Activated effector memory CD4-positive, alpha-beta T cell treated with anti-CD3 and anti-CD28 coated beads, Interleukin-2, amount 50 U/mL, for 16 hours (primary cell): ENCODE results near the gene STRIP1.
"Not testable (repeated sequence)": the region's sequence is repeated elsewhere in the genome, so short reads cannot be mapped to it uniquely, and the experiment has no call there.

Experiments used
- DNase-seq: peaks from one replicate; pipeline ENCODE4 v3.0.0-alpha.2; 2020

The STRIP1 gene

DNA sequence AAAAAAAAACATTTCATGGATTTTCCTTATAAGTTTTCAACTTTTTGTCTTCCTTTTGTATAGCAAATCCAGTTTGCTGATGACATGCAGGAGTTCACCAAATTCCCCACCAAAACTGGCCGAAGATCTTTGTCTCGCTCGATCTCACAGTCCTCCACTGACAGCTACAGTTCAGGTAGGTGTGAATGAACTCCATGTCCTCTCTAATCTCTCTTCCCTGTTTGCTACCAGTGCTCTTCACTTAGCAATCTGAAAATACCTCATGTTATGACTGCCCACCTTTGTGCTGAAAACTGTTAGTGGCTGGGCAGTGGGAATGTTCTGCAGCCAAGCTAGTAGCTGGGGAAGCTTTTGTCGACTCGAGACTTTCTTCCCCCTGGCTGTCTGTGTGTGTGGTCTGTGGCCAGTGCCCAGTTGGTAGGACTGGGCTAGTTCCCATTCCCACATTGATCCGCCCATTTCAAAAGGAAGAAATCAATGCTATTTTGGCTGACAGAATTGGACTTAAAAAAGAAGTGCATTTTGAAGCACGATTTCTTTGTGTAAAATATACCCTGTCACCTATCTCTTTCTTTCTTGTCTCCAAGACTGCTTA, 25.4 kb upstream of the STRIP1 start:
- DNase-seq = no peak

DNA sequence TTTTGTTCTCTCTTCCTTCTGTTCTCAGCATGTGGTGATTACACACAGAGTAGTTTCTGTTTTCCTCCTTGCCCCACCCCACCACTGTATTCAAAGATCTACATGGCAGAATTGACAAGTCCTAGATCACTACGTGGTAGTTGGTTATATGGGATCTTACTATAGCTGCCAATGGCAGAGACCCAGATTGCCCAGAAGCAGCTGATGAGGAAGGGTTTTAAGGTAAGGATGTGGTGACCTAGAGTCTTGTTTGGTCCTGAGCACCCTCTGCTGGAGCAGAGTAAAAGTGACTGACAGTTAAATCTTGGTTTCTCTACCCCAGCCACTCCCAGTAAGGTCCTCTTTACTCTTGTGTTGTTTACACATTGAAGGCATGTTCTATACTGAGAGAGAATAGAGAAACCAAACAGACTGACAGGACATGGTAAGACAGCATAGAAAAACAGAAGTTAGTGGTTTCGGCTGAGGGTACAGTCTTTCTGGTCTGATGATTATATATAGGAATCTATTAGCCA, 22.8 kb upstream of the STRIP1 start:
- DNase-seq = peak; percentile 64

DNA sequence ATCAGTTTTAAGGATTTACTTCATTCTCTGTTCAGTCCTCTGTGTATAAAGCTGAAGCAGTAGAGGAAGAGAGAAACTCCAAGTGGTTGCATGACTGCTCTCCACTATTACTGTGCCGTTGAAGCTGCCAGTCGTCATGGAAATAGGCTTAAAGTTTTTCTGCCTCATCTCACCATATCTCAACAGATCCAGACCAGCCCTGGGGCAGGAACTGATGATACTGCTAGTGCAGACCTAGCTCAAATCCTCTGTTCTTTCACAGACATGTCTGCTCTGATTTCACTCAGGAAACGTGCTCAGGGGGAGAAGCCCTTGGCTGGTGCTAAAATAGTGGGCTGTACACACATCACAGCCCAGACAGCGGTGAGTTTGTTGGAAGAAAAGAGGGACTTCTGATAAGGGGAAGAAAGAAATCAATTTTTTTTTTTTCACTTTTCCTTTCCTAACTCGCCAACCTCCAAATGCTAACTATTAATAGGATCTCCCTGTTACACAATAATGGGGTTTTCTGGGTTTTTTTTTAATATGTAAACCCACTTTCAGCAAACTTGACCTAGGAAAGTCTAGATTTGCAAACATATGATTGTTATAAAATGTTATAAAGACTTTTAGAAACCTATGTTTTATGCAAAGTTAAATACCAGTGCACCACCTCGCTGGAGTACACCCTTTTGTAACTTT, 22.2 kb upstream of the STRIP1 start:
- no peak for DNase-seq

DNA sequence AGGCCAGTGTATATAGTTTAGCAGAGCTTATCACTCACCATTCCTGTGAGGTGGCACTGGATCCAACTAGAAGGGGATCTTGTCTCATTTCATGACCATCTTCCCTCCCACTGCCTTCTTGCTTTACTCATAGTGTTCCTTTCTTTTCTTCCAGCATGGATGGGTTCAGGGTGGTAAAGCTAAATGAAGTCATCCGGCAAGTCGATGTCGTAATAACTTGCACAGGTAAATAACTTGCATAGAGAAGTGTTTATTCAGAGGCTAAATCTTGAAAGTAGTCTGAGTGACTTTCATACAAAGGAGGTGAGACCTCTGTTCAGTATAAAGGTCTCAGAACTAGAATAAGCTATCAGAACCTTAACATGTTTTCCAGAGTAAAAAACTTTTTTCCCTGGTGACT, 16.6 kb upstream of the STRIP1 start:
- no peak for DNase-seq

DNA sequence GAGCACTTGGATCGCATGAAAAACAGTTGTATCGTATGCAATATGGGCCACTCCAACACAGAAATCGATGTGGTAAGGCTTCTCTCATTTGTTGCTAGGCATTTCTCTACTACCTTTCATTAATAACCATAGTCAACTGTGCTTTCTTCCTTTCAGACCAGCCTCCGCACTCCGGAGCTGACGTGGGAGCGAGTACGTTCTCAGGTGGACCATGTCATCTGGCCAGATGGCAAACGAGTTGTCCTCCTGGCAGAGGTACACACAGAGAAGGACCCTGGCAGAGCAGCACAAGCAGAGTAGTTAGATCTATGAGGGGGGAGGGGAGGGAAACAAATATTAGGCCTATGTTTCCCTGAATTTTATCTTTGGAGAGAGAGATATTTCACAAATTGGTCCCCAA, 16.0 kb upstream of the STRIP1 start:
- DNase-seq = no peak

DNA sequence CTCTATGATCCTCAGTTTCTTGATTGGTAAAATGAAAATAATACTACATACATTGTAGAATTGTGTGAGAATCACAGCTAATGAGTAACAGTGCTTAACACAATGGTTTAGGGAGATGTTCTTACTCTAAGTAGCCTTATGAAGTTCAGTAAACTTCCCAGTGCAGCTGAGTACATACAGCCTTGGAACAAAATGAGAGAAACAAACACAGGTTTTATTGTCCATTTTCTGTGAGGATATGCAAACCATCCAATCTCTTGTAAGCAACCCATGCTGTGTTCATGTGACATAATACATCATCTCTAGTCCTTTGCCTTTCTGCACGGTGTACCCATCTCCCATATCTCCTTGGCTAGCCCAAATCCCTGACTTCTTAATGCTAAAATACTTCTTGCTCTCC, 14.7 kb upstream of the STRIP1 start:
- no peak for DNase-seq

DNA sequence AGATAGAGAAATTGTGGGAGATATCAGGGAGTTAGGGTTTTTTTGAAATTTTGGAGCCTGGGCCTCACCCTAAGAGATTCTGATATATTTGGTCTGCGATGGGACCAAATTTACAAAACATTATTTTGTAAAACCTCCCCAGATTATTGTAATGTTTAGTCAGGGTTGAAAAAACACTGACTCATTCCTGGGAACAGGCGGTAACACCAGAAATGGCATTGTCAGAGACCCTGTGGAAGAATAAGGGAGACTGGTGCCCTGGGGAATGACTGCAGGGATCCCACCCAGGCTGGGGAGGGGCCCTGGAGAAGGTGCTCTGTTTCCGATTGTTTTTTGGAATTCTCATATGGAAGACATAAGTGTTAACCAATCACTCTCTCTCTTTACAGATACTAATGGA, 13.1 kb upstream of the STRIP1 start:
- no peak for DNase-seq

DNA sequence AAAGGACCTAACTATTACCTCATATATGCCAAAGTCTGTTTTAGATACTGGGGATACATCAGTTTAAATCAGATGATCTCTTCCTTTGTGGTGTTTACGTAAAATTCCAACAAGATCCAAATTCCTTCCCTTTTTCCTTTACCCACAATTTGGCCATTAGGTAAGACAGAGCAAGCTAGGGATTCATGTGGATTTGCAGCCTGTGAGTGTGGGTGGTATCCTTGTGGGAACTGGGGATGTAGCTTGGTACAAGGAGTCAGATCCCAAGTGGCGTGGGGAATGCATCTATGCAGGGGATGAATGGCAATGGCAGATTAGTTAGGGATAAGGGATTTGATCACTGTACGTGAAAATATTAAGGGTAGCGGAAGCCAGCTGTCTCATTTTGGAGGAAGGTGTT, 9.8 kb upstream of the STRIP1 start:
- no peak for DNase-seq

DNA sequence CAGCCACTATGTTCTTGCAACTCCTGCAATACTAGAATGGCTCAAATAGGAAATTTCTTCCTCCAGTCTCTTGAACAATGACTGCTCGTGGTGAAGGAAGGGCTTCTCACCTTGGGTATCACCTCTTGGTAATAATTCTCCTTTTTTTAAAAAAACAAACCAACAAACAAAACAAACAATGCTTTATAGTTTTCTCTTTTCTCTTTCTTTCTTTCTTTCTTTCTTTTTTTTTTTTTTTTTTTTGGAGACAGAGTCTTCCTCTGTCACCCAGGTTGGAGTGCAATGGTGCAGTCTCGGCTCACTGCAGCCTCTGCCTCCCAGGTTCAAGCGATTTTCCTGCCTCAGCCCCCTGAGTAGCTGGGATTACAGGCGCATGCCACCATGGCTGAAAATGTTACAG, 3.7 kb upstream of the STRIP1 start:
- not testable (repeated sequence) for DNase-seq

DNA sequence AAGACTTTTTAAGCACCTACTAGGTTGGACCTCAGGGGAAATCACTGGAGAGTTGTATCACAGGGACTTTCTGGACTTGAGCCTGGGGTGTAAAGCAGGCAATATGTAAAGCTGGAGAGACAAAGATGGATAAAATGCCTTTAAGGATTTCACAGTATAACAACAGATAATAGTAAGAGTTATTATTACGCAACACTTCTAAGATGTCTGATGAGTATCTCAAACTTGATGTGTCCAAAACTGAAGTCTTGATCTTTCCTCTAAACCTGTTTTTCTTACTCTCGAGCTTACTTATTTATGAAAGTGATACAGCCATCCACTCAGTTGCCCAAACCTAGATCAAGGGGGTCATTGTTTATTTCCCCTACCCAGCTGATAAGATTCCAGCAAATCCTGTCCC, 2.1 kb upstream of the STRIP1 start:
- no peak for DNase-seq

- no peak for DNase-seq
Measured at GRCh38 chr1:110033421-110033820, 1.0 kb upstream of the STRIP1 start.

- DNase-seq = no peak
Measured at GRCh38 chr1:110034040-110034450, 379 bp upstream of the STRIP1 start.

DNA sequence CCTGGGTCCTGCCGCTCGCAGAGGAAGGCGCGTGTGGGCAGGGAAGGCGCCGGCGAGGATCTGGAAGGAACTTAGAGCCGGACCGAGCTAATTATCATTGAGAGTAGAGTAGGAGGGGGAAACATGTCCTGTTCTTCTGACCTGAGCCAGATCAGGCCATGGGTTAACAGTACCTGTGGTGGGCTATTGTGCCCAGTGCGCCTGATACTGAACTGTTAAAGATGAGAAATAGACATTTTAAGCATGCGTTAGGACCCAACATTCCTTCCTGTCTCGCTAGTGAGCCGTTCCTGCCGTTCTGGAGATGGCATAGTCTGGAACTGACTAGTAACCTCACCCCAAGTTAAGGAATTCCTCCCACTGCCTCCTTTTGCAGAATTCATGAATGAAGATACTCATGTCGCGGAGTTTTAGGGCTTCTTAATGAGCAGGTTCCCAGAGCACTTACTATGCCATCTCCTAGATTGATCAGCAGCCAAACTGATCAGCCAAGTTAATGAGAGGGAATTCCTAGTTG, 870 bp downstream of the STRIP1 start:
- no peak for DNase-seq

- no peak for DNase-seq
Measured at GRCh38 chr1:110038271-110038670, 3.8 kb downstream of the STRIP1 start.

- no peak for DNase-seq
Measured at GRCh38 chr1:110039641-110040040, 5.2 kb downstream of the STRIP1 start.

GRCh38 chr1:110040548-110040947, 6.1 kb downstream of the STRIP1 start:
- peak; percentile 73 for DNase-seq

DNA sequence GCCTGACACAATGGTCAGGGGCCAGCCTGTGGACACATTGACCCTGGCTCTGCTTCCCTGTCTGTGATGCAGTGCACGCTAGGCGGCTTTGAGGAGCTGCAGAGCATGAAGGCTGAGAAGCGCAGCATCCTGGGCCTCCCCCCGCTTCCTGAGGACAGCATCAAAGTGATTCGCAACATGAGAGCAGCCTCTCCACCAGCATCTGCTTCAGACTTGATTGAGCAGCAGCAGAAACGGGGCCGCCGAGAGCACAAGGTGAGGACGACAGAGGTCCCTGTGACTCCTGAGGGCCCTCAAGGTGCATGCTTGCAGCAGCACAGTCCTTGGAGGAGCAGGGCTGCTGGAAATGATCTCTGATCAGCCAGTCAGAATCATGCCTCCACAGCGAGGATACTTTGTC, 8.6 kb downstream of the STRIP1 start:
- DNase-seq = no peak

GRCh38 chr1:110047463-110047862, 13.0 kb downstream of the STRIP1 start:
- no peak for DNase-seq

DNA sequence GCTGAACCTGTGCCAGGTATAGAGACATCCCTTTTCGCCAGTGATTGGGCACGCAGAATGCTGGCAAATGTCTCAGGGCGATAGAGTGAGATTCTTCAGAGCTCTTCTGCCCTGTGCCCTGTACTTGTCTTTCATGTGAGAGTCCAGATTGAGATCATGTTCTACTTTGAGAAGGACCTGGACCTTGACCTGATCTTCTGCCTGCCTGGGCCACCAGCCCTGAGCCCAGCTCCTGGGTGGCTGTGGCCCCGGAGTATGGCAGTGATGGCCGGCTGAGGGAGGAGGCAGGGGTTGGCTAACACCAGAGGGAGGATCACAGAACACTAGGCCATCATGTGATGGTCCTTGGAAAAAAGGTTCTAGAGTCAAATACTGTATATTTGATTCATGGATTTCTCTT, 13.8 kb downstream of the STRIP1 start:
- no peak for DNase-seq

DNA sequence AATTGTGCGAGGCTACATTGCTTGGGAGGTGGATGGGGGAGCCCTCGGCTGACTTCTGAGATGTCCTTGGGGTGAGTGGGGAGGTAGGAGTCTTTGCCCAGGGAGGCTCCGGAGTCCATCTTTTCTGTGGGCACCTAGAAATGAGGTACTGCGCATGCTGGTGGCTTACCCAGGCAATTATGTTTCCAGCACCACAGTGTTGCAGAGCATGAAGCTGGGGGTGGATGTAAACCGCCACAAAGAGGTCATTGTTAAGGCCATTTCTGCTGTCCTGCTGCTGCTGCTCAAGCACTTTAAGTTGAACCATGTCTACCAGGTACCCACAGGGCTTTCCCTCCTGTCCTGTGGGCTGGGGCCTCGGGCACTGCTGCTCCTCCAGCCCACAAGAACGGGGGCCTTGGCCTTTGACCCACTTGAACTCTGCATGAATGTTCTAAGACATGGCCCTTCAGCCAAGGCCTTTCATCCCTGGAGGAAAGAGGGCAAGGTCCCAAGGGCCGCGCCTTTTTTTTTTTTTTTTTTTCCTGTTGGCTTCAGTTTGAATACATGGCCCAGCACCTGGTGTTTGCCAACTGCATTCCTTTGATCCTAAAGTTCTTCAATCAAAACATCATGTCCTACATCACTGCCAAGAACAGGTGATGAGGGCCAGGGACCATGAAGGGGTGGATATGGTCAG, 14.6 kb downstream of the STRIP1 start:
- DNase-seq = no peak

GRCh38 chr1:110049801-110050601, 15.6 kb downstream of the STRIP1 start:
- DNase-seq = peak; percentile 62

- DNase-seq = peak; percentile 21
Measured at GRCh38 chr1:110050602-110051261, 16.3 kb downstream of the STRIP1 start.

- DNase-seq = no peak
Measured at GRCh38 chr1:110051262-110051648, 16.8 kb downstream of the STRIP1 start.
